ENCODE results near the gene RBM33.

GRCh38 chr7:155682484-155682883 lies 38.0 kb downstream of the RBM33 start:
- TF ChIP-seq NRF1 (IDR thresholded peaks at IDR 0.05; ENCODE audit: low read depth, low read length) (no peak), CTCF (IDR thresholded peaks at IDR 0.05; ENCODE audit: control extremely low read depth in 1 of 3, insufficient read depth in 1 of 3, low read depth in 1 of 3, low read length in 3 of 3) (no peak), TBP (IDR thresholded peaks at IDR 0.05; ENCODE audit: low read depth, low read length) (no peak), GABPA (IDR thresholded peaks at IDR 0.05; ENCODE audit: borderline replicate concordance, insufficient read depth, low read length) (no peak), RBBP5 (IDR thresholded peaks at IDR 0.05; ENCODE audit: borderline replicate concordance, low read depth, low read length) (no peak), SIRT6 (IDR thresholded peaks at IDR 0.05; ENCODE audit: low read length) (no peak), ATF3 (IDR thresholded peaks at IDR 0.05; ENCODE audit: insufficient read depth, low read depth, low read length) (no peak), EGR1 (IDR thresholded peaks at IDR 0.05; ENCODE audit: borderline replicate concordance, low read depth, low read length) (no peak), TAF1 (IDR thresholded peaks at IDR 0.05; ENCODE audit: low read depth, low read length) (no peak), POLR2A (IDR thresholded peaks at IDR 0.05; ENCODE audit: control extremely low read depth in 1 of 2, low read depth in 2 of 2, low read length in 2 of 2) (no peak), SRF (IDR thresholded peaks at IDR 0.05; ENCODE audit: low read depth, low read length) (no peak), E2F6 (IDR thresholded peaks at IDR 0.05) (no peak), SUZ12 (IDR thresholded peaks at IDR 0.05; ENCODE audit: low read length) (no peak)
